Measurements from ENCODE around the gene KLHL5. TPM values are rescaled to one million over a fixed set of nuclear protein-coding genes. Genes with fewer than 3 reads are reported as not detected.

KLHL5 gene
- total RNA-seq, 1 experiment from 2014 or later = 48.6 TPM

Other genes starting within 250 kb of the KLHL5 start
- gene TLR6, start 205.4 kb upstream of the KLHL5 start, total RNA-seq (2014; rRNA removed) = 2.9 and 3.7 TPM in 2 replicates
- gene FAM114A1, start 194.4 kb upstream of the KLHL5 start, total RNA-seq (2014; rRNA removed) = 208 and 240 TPM in 2 replicates
- 0.77 and 0.86 TPM in 2 replicates for gene TMEM156, start 29.8 kb upstream of the KLHL5 start, total RNA-seq (2014; rRNA removed)
- 16.2 and 19.2 TPM in 2 replicates for gene WDR19, start 120.3 kb downstream of the KLHL5 start, total RNA-seq (2014; rRNA removed)